ENCODE data around the gene STAB1.
"Not testable (repeated sequence)": the region's sequence is repeated elsewhere in the genome, so short reads cannot be mapped to it uniquely, and the experiment has no call there.

Gene STAB1

DNA sequence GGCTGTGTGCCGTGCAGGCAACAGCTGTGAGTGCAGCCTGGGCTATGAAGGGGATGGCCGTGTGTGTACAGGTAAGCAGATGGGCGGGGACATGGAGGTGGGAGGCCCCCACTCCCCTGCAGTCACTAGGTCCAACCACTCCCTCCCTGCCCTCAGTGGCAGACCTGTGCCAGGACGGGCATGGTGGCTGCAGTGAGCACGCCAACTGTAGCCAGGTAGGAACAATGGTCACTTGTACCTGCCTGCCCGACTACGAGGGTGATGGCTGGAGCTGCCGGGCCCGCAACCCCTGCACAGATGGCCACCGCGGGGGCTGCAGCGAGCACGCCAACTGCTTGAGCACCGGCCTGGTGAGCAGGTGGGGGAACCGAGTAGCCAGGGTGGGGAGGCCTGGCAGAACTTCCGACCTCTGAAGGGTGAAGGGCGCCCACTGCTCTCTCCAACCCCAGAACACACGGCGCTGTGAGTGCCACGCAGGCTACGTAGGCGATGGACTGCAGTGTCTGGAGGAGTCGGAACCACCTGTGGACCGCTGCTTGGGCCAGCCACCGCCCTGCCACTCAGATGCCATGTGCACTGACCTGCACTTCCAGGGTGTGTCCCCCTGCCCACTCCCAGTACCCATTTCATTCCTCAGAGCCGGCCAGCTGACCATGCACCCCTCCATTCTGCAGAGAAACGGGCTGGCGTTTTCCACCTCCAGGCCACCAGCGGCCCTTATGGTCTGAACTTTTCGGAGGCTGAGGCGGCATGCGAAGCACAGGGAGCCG is 26.9 kb downstream of the STAB1 start:
- in situ Hi-C loops (cut with MboI; ENCODE audit: low sequenced_read_pairs), result no loop called here

DNA sequence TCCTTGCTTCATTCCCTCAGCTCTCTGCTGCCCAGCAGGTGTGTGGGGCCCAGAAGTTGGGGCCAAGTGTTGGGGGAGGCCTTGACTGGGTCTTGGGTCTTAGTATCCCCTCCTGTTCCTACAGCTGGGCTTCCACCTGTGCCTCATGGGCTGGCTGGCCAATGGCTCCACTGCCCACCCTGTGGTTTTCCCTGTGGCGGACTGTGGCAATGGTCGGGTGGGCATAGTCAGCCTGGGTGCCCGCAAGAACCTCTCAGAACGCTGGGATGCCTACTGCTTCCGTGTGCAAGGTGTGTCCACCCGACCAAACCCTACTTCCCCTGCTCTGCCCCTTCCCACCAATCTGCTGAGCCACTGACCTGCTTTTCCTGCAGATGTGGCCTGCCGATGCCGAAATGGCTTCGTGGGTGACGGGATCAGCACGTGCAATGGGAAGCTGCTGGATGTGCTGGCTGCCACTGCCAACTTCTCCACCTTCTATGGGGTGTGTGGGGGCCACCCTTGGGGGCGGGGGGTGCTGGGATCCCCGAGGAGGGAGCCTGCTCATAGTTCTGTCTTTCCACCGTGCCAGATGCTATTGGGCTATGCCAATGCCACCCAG is 27.6 kb downstream of the STAB1 start:
- in situ Hi-C loops (cut with MboI; ENCODE audit: low sequenced_read_pairs), result no loop called here

DNA sequence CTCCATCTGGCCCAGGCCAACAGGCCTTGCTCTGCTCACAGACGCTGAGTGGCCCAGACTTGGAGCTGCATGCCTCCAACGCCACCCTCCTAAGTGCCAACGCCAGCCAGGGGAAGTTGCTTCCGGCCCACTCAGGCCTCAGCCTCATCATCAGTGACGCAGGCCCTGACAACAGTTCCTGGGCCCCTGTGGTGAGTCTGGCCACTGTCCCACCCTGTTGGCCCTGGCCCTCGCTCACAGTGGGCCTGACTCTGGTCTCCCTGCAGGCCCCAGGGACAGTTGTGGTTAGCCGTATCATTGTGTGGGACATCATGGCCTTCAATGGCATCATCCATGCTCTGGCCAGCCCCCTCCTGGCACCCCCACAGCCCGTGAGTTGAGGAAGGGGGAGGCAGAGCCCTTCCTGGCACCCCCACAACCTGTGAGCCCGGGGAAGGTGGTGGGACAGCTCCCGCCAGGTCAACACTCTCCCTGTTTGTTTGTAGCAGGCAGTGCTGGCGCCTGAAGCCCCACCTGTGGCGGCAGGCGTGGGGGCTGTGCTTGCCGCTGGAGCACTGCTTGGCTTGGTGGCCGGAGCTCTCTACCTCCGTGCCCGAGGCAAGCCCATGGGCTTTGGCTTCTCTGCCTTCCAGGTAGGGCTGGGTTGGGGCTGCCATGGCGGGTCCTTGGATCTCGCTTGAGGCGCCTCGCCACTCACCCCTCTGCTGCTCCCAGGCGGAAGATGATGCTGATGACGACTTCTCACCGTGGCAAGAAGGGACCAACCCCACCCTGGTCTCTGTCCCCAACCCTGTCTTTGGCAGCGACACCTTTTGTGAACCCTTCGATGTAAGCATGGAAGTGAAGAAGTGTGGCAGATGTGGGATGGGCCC is 28.5 kb downstream of the STAB1 start:
- in situ Hi-C loops (cut with MboI; ENCODE audit: low sequenced_read_pairs), result no loop called here

GRCh38 chr3:52524258-52524751 is 29.2 kb downstream of the STAB1 start:
- in situ Hi-C loops (cut with MboI; ENCODE audit: low sequenced_read_pairs), result no loop called here

- in situ Hi-C loops (cut with MboI; ENCODE audit: low sequenced_read_pairs), result no loop called here
Observed at GRCh38 chr3:52524752-52525679, 29.9 kb downstream of the STAB1 start.

DNA sequence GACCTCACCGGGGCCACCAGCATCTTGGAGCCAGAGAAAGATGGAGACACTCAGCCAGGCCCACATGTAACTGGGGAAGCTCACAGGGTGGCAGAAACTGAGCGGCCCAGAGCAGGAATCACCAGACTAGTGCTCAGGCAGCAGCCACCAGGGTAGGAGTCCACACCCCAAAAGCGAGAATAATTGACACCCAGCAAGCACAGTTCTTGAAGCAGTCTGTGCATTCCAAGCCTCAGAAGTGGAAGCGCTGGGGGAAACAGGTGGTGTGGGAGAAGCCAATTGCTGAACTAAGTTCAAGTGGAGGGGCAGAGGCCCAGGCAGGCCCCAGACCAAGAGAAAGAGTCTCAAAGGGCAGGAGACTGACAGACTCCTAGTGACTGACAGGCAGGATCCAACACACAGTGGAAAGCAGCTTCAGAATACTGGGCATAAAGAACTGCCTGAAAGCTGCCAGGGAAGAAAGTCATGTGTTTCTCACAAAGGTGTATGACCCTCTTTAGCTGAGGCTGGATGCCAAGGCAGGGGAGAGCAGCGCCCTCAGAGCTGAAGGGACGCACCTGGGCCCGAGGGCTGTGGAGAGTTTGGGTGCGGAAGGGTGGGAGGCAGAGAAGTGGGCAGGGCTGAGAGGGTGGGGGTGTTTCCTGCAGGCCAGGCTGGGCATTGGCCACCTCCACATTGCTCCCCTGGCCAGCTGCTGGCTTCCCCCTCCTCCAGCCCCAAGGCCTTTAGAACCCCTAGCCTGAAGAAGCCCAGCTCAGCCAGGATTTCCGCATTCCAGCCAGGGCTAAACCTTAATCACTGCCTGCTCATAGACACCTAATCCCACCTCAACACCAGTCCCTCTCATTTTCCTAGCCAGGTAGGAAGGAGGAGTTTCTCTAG is 30.8 kb downstream of the STAB1 start:
- in situ Hi-C loops (cut with MboI; ENCODE audit: low sequenced_read_pairs), result no loop called here

DNA sequence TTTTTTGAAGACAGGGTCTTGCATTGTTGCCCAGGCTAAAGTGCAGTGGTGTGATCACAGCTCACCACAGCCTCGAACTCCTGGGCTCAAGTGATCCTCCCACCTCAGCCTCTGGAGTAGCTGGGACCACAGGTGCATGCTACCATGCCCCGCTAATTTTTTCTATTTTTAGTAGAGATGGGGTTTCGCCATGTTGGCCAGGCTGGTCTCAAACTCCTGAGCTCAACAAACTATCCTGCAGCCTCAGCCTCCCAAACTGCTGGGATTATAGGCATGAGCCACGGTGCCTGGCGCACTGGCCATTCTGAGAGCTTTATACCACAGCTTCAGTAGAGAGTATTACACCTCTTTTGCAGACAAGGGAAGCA is 31.5 kb downstream of the STAB1 start:
- in situ Hi-C loops (cut with MboI; ENCODE audit: low sequenced_read_pairs), result not testable (repeated sequence)

- in situ Hi-C loops (cut with MboI; ENCODE audit: low sequenced_read_pairs), result no loop called here
Observed at GRCh38 chr3:52527039-52527731, 32.0 kb downstream of the STAB1 start.

DNA sequence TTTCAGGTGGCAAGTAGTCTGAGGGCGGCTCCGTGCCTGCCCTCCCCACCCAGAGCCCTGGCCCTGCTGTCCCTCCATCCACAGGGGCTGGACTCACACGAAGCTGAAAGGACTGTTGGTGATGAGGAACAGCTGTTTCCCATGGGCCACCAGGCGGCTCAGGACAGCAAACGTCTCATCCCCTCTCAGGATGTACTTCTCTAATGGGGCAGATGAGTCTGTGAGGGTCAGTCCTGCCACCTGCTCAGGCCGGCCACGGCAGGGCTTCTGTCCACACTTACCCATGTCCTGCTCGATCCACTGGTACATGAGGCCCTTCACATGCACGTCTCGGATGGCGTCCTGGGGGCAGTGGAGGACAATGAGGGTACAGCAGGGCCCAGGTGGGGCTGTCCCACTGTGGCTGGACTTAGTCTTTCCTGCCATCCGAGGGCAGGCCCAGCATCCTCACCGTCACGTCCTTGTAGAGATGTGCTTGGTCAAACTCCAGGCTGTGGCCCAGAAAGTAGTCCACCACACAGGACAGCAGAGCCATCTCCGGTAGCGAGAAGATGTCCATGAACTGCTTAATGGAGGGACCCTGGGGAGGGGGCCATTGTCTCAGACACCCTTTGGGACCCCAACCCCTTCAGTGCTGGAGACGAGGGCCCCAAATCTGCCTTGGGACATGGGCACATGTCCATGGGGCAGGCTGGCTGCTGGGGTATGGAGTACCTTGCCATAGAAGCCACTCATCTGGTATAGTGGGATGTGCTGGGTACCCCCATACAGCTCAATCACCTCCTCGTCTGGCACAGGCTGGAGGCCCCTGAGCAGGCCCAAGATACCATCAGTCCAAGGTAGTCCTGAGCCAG is 32.8 kb downstream of the STAB1 start:
- in situ Hi-C loops (cut with MboI; ENCODE audit: low sequenced_read_pairs), result no loop called here

- in situ Hi-C loops (cut with MboI; ENCODE audit: low sequenced_read_pairs), result no loop called here
Observed at GRCh38 chr3:52528586-52529375, 33.6 kb downstream of the STAB1 start.

- in situ Hi-C loops (cut with MboI; ENCODE audit: low sequenced_read_pairs), result no loop called here
Observed at GRCh38 chr3:52529376-52530333, 34.5 kb downstream of the STAB1 start.

- in situ Hi-C loops (cut with MboI; ENCODE audit: low sequenced_read_pairs), result no loop called here
Observed at GRCh38 chr3:52530918-52531826, 36.0 kb downstream of the STAB1 start.

GRCh38 chr3:52531860-52532516 is 36.9 kb downstream of the STAB1 start:
- in situ Hi-C loops (cut with MboI; ENCODE audit: low sequenced_read_pairs), result no loop called here

- in situ Hi-C loops (cut with MboI; ENCODE audit: low sequenced_read_pairs), result no loop called here
Observed at GRCh38 chr3:52532517-52532837, 37.3 kb downstream of the STAB1 start.
